GM21825 (cell line): ENCODE measurements around the gene ELF1.
A peak's percentile ranks its signal among the peaks of the same experiment; 100 is the strongest.

Experiments used
- ATAC-seq: cut with Tn5 transposase; IDR thresholded peaks from one replicate; pipeline ENCODE4 v1.9.1; 2021; ENCODE audit warnings: mild to moderate bottlenecking, moderate library complexity; ENCODE audit not compliant: unreplicated experiment

The ELF1 gene

DNA sequence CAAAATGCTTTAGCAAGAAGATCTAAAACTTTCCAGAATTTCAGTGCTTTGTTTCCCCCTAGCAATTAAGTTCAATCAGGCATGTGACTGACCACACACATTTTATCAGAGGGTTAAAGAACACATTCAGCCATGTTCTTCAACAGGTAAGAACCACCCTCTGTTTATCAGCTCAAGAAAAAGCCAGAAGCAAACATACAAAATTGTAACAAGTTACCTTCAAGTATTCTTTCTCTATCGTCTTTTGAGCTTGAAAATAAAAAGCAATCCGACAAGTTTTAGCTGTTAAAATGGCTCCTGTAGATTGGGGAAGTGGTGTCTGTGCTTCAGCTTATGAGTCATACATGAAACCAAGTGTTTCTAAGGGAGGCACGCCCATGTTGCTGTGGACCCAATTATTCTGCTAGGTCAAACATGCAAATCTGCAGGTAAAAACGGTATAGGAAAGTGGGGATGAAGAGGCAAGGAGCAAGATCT, at the start of gene ELF1:
Gene ELF1, minus strand, starts transcription at position 306 of the 477 bp plus-strand sequence. CDS start 37,262 bp downstream, outside the sequence.
- peak; percentile 84 for ATAC-seq

GRCh38 chr13:41065078-41065477, 46.0 kb upstream of the ELF1 start:
- no peak for ATAC-seq

DNA sequence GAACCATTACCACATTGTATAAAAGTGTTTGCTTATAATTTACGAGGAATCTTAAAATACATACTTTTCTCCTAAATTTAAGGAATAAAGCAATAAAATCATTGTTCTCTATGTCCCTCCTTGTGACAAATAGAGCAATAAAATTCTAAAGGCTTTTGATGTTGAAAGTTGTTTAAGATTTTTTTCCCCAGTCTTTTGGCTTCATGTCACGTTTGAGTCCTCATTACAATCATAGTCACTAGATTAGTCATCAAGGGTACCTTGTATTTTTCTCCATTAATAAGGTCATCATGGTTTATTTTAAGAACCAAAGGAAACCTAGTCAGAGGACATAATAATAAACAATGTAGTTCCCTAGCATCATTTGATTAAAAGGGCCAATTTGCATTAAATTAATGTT, 45.4 kb upstream of the ELF1 start:
- no peak for ATAC-seq

DNA sequence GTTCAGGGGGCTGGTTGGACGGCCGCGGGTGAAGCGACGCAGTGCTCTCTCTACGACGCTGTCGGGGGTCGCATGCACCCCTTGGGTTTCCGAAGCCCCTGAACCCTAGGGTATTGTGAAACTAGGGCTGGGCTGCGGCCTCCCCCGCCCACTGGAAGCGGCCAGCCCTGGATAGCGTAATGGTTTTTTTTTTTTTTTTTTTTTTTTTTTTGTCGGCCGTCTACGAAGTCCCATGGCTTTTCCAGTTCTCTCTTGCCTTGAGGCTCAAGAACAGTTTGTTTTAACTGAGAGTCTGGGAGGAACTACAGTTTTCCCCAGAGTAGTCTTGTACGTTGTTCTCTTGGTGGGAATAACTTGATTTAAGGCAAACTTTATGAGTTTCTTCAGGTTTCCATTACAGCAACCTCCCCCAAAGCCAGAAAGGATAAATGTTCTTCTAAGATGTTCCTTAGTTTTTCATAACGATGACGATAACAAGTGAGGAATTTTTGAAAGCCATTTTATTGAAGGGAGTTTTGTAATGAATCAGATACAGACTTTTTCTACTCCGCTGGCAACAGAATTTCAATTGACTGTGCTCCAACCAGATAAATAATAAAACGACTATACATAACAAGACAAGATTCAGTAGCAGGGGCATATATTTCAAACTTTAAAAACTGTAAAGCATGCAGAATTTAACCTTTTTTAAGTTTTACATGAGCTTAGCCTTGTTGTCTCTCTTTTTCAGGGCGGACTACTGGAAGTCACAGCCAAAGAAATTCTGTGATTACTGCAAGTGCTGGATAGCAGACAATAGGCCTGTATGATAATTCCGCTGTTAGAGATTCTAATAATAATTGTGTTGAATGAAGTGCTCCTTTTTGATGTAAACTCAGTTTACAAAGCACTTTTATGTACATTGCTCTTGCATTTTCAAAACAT, 43.1 kb upstream of the ELF1 start:
- peak; percentile 33 for ATAC-seq

DNA sequence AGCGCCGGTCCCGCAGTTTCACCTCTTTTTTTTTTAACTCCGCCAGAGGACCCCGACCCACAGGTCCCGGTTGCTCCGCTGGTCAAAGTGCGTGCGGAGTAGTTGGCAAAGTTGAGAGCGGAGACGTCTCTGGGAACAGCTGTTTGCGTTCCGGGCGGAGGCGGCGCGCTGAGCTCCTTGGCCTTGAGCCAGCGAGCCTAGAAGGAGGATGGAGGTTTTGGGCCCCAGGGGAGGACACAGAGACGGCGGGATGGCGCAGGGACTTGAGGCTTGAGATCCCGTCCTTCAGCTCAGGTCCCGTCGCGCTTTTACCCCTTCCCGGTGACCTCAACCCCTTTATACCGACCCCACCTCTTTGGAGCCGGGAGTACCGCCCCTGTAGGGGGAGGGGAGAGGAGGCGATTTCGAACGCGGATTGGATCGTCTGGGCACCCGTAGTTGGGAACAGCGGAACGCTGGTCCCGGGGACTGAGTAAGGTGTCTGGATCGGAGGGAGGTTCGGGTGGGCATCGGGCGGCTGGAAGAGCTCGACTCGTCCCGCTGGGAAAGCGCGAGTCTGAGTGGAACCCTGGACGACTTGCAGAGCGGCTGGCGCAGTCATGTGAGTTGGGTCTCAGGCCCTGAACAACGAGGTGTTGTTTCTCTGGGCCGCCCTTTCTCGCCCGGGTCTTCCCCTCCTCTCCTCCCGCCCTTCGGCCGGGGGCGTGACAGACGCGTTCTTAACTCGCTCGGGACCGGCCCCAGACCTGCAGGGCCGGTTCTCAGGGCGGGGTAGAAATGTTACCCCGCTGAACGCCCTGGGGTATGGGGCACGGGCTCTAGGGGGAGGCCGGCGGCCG, 42.2 kb upstream of the ELF1 start, which contains the start of gene WBP4:
Gene WBP4, plus strand, starts transcription at position 435 of the 839 bp plus-strand sequence. Its CDS starts 165 bp downstream, at position 600.
- peak; percentile 69 for ATAC-seq

GRCh38 chr13:41060724-41061074, 41.6 kb upstream of the ELF1 start:
- ATAC-seq: peak; percentile 21

- ATAC-seq: peak; percentile 37
Measured at GRCh38 chr13:41060082-41060723, 41.1 kb upstream of the ELF1 start.

DNA sequence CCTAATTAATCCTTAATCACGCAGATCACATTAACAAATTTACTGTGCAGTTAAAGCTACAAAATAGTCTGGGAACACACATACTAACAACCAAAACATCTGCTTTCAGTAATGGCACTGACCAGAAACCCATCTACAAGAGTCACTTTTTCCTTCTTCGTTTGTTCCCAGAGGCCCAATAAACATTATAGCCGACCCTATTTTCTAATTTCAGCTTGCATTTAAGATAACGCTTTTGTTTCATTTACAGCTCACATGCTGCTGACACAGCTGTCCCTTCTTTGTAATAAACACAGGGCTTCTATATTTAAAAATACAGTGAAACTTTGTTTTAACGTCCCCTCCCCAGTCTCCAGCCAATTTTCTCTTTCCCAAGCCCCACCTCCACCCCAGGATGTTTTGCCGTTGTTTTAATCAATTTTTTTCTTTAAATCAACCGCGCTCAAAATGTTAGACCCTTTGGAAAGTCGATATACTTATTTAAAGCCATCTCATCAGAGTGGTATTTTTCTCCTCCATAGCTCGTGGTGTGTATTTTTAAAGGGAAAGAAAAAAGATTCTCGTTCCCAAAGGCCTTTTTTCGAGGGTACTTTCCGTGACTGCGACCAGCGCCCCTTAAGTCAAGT, 40.5 kb upstream of the ELF1 start:
- ATAC-seq: no peak

- no peak for ATAC-seq
Measured at GRCh38 chr13:41058295-41059070, 39.4 kb upstream of the ELF1 start.

DNA sequence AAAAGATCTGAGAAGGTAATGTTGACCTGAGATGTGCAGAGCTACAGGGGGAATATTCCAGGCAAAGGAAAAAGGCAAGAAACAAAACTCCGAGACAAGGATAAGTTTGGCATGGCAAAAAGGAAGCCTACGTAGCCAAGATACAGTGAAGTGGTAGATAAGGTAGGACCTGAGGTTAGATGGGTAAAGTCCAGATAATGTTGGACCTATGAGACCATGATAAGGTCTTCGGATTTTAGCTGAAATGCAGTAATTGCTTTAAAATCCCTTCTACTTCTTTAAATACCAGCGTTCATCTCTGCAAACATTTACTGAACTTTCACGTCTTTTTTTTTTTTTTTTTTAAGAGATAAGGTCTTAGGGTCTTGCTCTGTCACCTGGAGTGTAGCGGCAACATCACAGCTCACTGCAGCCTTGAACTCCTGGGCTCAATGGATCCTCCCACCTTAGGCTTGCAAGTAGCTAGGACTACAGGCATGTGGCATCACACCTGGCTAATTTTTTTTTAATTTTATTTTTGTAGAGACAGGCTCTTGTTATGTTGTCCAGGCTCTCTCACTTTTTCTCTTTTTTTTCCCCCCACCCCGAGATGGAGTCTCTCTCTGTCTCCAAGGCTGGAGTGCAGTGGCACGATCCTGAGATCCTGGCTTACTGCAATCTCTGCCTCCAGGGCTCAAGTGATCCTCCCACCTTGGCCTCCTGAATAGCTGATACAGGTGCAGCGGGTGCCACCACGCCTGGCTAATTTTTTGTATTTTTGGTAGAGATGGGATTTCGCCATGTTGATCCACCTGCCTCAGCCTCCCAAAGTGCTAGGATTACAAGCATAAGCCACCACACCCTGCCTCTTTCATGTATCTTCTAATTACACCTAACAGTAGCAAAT, 38.0 kb upstream of the ELF1 start:
- ATAC-seq: no peak

GRCh38 chr13:41056194-41056593, 37.1 kb upstream of the ELF1 start:
- ATAC-seq: no peak

GRCh38 chr13:41054919-41055619, 36.0 kb upstream of the ELF1 start:
- ATAC-seq: no peak

DNA sequence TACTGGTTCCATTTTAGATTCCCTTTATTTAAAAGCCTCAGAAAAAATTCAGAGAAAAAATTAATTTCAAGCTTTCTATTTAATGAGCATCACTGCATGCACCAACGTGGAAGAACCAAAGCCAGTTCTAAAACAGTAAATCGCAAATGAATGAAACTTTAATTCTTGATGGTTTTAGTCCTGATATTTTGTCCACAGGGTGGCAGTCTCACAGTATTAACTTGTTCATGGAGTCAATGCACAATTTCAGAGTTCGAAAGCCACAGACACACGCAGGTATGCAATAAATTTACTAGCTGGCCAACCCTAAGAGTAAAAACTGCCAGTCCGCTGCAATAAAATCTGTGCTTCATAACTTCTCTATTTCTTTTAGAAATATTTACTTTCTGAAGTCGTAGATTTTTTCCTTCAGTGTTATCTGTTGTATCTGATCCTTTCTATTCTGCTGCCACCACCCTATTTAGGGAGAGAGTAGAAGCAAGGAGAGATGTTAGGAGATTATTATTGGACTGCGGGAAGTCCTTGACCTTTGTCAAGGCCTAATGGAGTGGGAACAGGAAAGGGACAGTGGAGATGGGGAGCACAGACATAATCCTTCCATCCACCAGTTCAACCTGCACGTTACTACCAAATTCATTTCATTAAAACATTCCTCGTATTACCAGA, 35.2 kb upstream of the ELF1 start:
- peak; percentile 34 for ATAC-seq

DNA sequence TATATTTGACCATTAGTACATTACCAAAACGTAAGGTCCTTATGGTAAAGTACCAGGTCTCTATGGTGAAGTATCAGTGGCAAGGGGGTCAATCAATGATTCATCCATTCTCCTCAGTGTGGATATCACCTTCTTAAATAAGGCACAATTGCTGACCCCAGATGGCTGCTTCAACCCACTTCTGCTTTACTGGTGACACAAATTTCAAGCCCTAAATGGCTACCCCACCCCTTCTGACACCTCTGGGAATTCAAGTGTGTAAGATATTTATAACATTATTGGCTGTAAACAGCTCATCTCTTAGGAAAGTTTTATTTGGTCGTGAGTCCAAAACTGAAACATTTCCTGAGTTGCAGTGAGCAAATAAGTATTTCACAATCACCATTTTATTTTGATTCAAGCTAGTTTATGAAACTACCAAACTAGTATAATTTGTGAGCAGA, 34.3 kb upstream of the ELF1 start:
- peak; percentile 62 for ATAC-seq

- ATAC-seq: no peak
Measured at GRCh38 chr13:41052441-41052840, 33.3 kb upstream of the ELF1 start.

GRCh38 chr13:41049480-41050440, 30.6 kb upstream of the ELF1 start:
- ATAC-seq: no peak
